ENCODE results near the gene ZNF311. TPM values are rescaled to one million over a fixed set of nuclear protein-coding genes. Genes with fewer than 3 reads are reported as not detected.

Gene ZNF311
- total and polyA plus RNA-seq, 2 of the 13 experiments (the other 11 are each of a cell fraction or from before 2014, with no cell fraction given): not detected

DNA sequence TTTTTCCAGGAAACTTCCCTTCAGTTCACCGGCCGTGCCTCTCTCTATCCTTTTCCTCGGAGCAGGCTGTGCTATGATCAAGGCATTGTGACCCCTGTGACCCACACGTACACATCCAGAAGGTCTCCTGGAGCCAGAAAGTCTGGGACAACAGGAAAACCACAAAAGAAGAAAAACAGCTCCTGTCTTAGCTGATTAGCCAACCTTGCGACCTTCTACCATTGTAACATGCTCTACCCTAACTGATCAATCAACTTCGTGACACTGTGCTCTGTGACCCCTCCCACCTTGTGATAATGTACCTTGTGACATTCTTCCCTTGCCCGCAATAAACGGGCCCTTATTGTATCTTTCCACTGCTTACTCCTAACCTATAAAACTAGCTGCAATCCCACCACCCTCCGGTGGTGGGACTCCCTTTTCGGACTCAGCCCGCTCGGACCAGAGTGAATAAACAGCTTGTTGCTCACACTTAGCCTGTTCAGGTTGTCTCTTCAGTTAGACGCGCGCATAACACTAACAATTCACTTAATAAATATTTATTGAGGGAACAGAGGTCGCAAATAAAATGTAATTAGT lies 24.2 kb downstream of the ZNF311 start (continued):
- TF ChIP-seq BORCS8-MEF2B (CRISPR knock-in tag; IDR thresholded peaks at IDR 0.05) (no peak), SALL2 (CRISPR knock-in tag; IDR thresholded peaks at IDR 0.05) (no peak), JUNB (CRISPR knock-in tag; IDR thresholded peaks at IDR 0.05; ENCODE audit: borderline replicate concordance) (no peak), SSRP1 (CRISPR knock-in tag; IDR thresholded peaks at IDR 0.05) (no peak), ZNF274 (CRISPR knock-in tag; IDR thresholded peaks at IDR 0.05) (no peak), ZFAT (CRISPR knock-in tag; conservative IDR thresholded peaks at IDR 0.05) (no peak), REXO4 (CRISPR knock-in tag; IDR thresholded peaks at IDR 0.05; ENCODE audit: borderline replicate concordance) (no peak), SYNCRIP (IDR thresholded peaks at IDR 0.05; ENCODE audit: insufficient read depth, low read depth, low read length) (no peak), RAD51 (IDR thresholded peaks at IDR 0.05; ENCODE audit: borderline replicate concordance) (no peak), MAF1 (CRISPR knock-in tag; IDR thresholded peaks at IDR 0.05; ENCODE audit: borderline replicate concordance) (no peak), FOXK1 (CRISPR knock-in tag; IDR thresholded peaks at IDR 0.05; ENCODE audit: borderline replicate concordance, low read depth) (no peak), ZNF556 (CRISPR knock-in tag; IDR thresholded peaks at IDR 0.05; ENCODE audit: borderline replicate concordance) (no peak; the same call in 1 of the 2 replicates), ZNF660 (CRISPR knock-in tag; IDR thresholded peaks at IDR 0.05; ENCODE audit: borderline replicate concordance, low read depth) (no peak), RARA (CRISPR knock-in tag; IDR thresholded peaks at IDR 0.05) (peak; percentile 90), SRSF4 (IDR thresholded peaks at IDR 0.05; ENCODE audit: low read depth, low read length, poor library complexity, severe bottlenecking) (no peak), NR2F1 (CRISPR knock-in tag; IDR thresholded peaks at IDR 0.05) (peak; percentile 90 to 92), KAT2B (IDR thresholded peaks at IDR 0.05; ENCODE audit: borderline replicate concordance, low read depth, low read length) (no peak), GATA4 (IDR thresholded peaks at IDR 0.05; ENCODE audit: borderline replicate concordance, low read depth) (peak; percentile 88), ZNF501 (CRISPR knock-in tag; IDR thresholded peaks at IDR 0.05) (no peak), STAG1 (CRISPR knock-in tag; IDR thresholded peaks at IDR 0.05) (no peak), ATM (IDR thresholded peaks at IDR 0.05; ENCODE audit: borderline replicate concordance) (no peak), ZNF777 (CRISPR knock-in tag; IDR thresholded peaks at IDR 0.05) (no peak), ZNF282 (IDR thresholded peaks at IDR 0.05; ENCODE audit: partially characterized antibody) (no peak), KDM1A (CRISPR knock-in tag; IDR thresholded peaks at IDR 0.05) (no peak)
- TF ChIP-seq, protein P1, sequence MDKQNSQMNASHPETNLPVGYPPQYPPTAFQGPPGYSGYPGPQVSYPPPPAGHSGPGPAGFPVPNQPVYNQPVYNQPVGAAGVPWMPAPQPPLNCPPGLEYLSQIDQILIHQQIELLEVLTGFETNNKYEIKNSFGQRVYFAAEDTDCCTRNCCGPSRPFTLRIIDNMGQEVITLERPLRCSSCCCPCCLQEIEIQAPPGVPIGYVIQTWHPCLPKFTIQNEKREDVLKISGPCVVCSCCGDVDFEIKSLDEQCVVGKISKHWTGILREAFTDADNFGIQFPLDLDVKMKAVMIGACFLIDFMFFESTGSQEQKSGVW (CRISPR knock-in tag; IDR thresholded peaks at IDR 0.05; ENCODE audit: borderline replicate concordance): no peak
- TF ChIP-seq, protein P2, sequence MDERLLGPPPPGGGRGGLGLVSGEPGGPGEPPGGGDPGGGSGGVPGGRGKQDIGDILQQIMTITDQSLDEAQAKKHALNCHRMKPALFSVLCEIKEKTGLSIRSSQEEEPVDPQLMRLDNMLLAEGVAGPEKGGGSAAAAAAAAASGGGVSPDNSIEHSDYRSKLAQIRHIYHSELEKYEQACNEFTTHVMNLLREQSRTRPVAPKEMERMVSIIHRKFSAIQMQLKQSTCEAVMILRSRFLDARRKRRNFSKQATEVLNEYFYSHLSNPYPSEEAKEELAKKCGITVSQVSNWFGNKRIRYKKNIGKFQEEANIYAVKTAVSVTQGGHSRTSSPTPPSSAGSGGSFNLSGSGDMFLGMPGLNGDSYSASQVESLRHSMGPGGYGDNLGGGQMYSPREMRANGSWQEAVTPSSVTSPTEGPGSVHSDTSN (CRISPR knock-in tag; IDR thresholded peaks at IDR 0.05): no peak
- TF ChIP-seq, protein P3, sequence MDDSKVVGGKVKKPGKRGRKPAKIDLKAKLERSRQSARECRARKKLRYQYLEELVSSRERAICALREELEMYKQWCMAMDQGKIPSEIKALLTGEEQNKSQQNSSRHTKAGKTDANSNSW (CRISPR knock-in tag; IDR thresholded peaks at IDR 0.05; ENCODE audit: borderline replicate concordance): no peak
- TF ChIP-seq, protein P4, sequence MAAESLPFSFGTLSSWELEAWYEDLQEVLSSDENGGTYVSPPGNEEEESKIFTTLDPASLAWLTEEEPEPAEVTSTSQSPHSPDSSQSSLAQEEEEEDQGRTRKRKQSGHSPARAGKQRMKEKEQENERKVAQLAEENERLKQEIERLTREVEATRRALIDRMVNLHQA (CRISPR knock-in tag; IDR thresholded peaks at IDR 0.05): no peak
- TF ChIP-seq, protein P5, sequence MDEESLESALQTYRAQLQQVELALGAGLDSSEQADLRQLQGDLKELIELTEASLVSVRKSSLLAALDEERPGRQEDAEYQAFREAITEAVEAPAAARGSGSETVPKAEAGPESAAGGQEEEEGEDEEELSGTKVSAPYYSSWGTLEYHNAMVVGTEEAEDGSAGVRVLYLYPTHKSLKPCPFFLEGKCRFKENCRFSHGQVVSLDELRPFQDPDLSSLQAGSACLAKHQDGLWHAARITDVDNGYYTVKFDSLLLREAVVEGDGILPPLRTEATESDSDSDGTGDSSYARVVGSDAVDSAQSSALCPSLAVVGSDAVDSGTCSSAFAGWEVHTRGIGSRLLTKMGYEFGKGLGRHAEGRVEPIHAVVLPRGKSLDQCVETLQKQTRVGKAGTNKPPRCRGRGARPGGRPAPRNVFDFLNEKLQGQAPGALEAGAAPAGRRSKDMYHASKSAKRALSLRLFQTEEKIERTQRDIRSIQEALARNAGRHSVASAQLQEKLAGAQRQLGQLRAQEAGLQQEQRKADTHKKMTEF (CRISPR knock-in tag; IDR thresholded peaks at IDR 0.05): peak; percentile 35
